IMR-90 (cell line): ENCODE measurements around the gene FBXL20. TPM values are rescaled to one million over a fixed set of nuclear protein-coding genes. Genes with fewer than 3 reads are reported as not detected.

Experiments used
- ATAC-seq: fragments of 200-7000 bp; cut with Tn5 transposase; 2 replicates; pipeline ENCODE4 v1.9.1; 2020; ENCODE audit warnings: low read depth, mild to moderate bottlenecking, moderate library complexity
- BruUV-seq: library from RNA; stranded (reverse); fragments of 400-500 nt; replicated peaks from 2 replicates; lab custom pipeline; 2021; lab: Mats Ljungman, UMichigan
- CTCF ChIA-PET: fragments of 300-600 bp; formaldehyde crosslinking; extraction: SDS; loops from one replicate; lab custom pipeline; 2021; ENCODE audit warnings: antibody characterized with exemption; lab: Yijun Ruan, JAX
- POLR2A ChIA-PET: fragments of 300-600 bp; sonication (Branson Sonifier 250); formaldehyde crosslinking; loops from one replicate; lab custom pipeline; 2022; ENCODE audit warnings: antibody characterized with exemption; ENCODE audit not compliant: unreplicated experiment; lab: Charles Lee
- DNase-seq: peaks from one replicate; pipeline ENCODE4 v3.0.0; 2013
- H2AFZ ChIP-seq: replicated peaks from 2 replicates; pipeline ENCODE3; 2013; ENCODE audit warnings: low read length, mild to moderate bottlenecking; ENCODE audit not compliant: poor library complexity
- H2AK5ac ChIP-seq: 2 replicates; pipeline ENCODE4 v1.6.1; 2013; ENCODE audit warnings: low read depth, low read length, inconsistent platforms
- H2AK9ac ChIP-seq: replicated peaks from 2 replicates; pipeline ENCODE3; 2013; ENCODE audit warnings: mild to moderate bottlenecking, low read depth, low read length, moderate library complexity; ENCODE audit not compliant: poor library complexity
- H2BK120ac ChIP-seq: 2 replicates; pipeline ENCODE4 v1.6.1; 2013; ENCODE audit warnings: low read depth, low read length, inconsistent platforms
- H2BK15ac ChIP-seq: 3 replicates; pipeline ENCODE4 v1.6.1; 2013; ENCODE audit warnings: low read depth, low read length, inconsistent platforms
- H2BK20ac ChIP-seq: 2 replicates; pipeline ENCODE4 v1.6.1; 2013; ENCODE audit warnings: low read depth, mild to moderate bottlenecking, inconsistent platforms, low read length, moderate library complexity
- H2BK5ac ChIP-seq: 2 replicates; pipeline ENCODE4 v1.6.1; 2013; ENCODE audit warnings: mild to moderate bottlenecking, low read depth, low read length, inconsistent platforms; ENCODE audit not compliant: poor library complexity, severe bottlenecking
- H3K14ac ChIP-seq: replicated peaks from 2 replicates; pipeline ENCODE4 v1.6.1; 2013; ENCODE audit warnings: low read depth, low read length, inconsistent platforms
- H3K18ac ChIP-seq: 2 replicates; pipeline ENCODE4 v1.6.1; 2013; ENCODE audit warnings: low read depth, low read length, control low read depth
- H3K23ac ChIP-seq: 2 replicates; pipeline ENCODE4 v1.6.1; 2013; ENCODE audit warnings: low read depth, low read length, inconsistent platforms
- H3K27ac ChIP-seq: 2 replicates; pipeline ENCODE4 v1.5.1; 2013; ENCODE audit warnings: mild to moderate bottlenecking, control low read depth, low read length; ENCODE audit not compliant: insufficient read depth
- H3K27me3 ChIP-seq: 2 replicates; pipeline ENCODE4 v1.6.1; 2013; ENCODE audit warnings: low read length; ENCODE audit not compliant: control insufficient read depth, insufficient read depth
- H3K36me3 ChIP-seq: 2 replicates; pipeline ENCODE4 v1.6.1; 2013; ENCODE audit warnings: low read length, mixed read lengths; ENCODE audit not compliant: control insufficient read depth, insufficient read depth
- H3K4ac ChIP-seq: 2 replicates; pipeline ENCODE4 v1.6.1; 2013; ENCODE audit warnings: low read depth, low read length, inconsistent platforms
- H3K4me1 ChIP-seq: 2 replicates; pipeline ENCODE4 v1.6.1; 2013; ENCODE audit warnings: low read length, mixed read lengths; ENCODE audit not compliant: control insufficient read depth, insufficient read depth
- H3K4me2 ChIP-seq: 2 replicates; pipeline ENCODE4 v1.6.1; 2013; ENCODE audit warnings: low read depth, mild to moderate bottlenecking, control low read depth, low read length, moderate library complexity
- H3K4me3 ChIP-seq: 2 replicates; pipeline ENCODE4 v1.5.1; 2013; ENCODE audit warnings: low read depth, mild to moderate bottlenecking, control low read depth, low read length, moderate library complexity; ENCODE audit not compliant: insufficient read depth
- H3K56ac ChIP-seq: 2 replicates; pipeline ENCODE4 v1.6.1; 2013; ENCODE audit warnings: low read length, inconsistent platforms; ENCODE audit not compliant: insufficient read depth; ENCODE audit errors: extremely low read depth
- H3K79me1 ChIP-seq, 2 experiments: 2 replicates each; pipeline ENCODE4 v1.6.1; 2013; ENCODE audit warnings: low read length in 2 of 2, inconsistent platforms in 1 of 2, low read depth in 1 of 2
- H3K9ac ChIP-seq: 2 replicates; pipeline ENCODE4 v1.6.1; 2013; ENCODE audit warnings: low read depth, low read length, control low read depth
- H3K9me1 ChIP-seq: 2 replicates; pipeline ENCODE4 v1.6.1; 2013; ENCODE audit warnings: low read length, inconsistent platforms; ENCODE audit not compliant: insufficient read depth
- H3K9me3 ChIP-seq: 2 replicates; pipeline ENCODE4 v1.6.1; 2013; ENCODE audit warnings: low read length; ENCODE audit not compliant: control insufficient read depth, insufficient read depth
- H4K20me1 ChIP-seq: 2 replicates; pipeline ENCODE4 v1.6.1; 2013; ENCODE audit warnings: low read length, inconsistent platforms; ENCODE audit not compliant: insufficient read depth
- H4K5ac ChIP-seq: 2 replicates; pipeline ENCODE4 v1.6.1; 2013; ENCODE audit warnings: mild to moderate bottlenecking, low read depth, low read length, control low read depth
- H4K8ac ChIP-seq, 2 experiments: 2 replicates each; pipeline ENCODE4 v1.6.1; 2013; ENCODE audit warnings: low read depth in 2 of 2, low read length in 2 of 2, control low read depth in 1 of 2, inconsistent platforms in 1 of 2
- H4K91ac ChIP-seq: 2 replicates; pipeline ENCODE4 v1.6.1; 2013; ENCODE audit warnings: low read depth, low read length, inconsistent platforms; ENCODE audit not compliant: insufficient read depth
- CEBPB ChIP-seq: IDR thresholded peaks from 2 replicates; pipeline ENCODE4 v1.6.1; 2012; ENCODE audit warnings: low read depth, low read length, improper control_type of control experiment
- CTCF ChIP-seq: conservative IDR thresholded peaks from 2 replicates; pipeline ENCODE4 v1.5.1; 2012; ENCODE audit warnings: mild to moderate bottlenecking, low read depth, low read length, improper control_type of control experiment
- ELK1 ChIP-seq: fragments of 150-350 bp; IDR thresholded peaks from 2 replicates; pipeline ENCODE4 v1.6.1; 2016; ENCODE audit warnings: low read depth, mild to moderate bottlenecking, low read length, moderate library complexity, borderline replicate concordance
- FOS ChIP-seq: fragments of 150-350 bp; IDR thresholded peaks from 2 replicates; pipeline ENCODE4 v1.6.1; 2016; ENCODE audit warnings: low read depth, low read length
- MAFK ChIP-seq: IDR thresholded peaks from 2 replicates; pipeline ENCODE4 v1.6.1; 2012; ENCODE audit warnings: low read depth, low read length, improper control_type of control experiment
- MAZ ChIP-seq: IDR thresholded peaks from 2 replicates; pipeline ENCODE4 v1.6.1; 2012; ENCODE audit warnings: low read depth, mild to moderate bottlenecking, low read length, improper control_type of control experiment, moderate library complexity, borderline replicate concordance
- MXI1 ChIP-seq: IDR thresholded peaks from 2 replicates; pipeline ENCODE4 v1.6.1; 2012; ENCODE audit warnings: low read depth, mild to moderate bottlenecking, low read length, moderate library complexity, borderline replicate concordance
- NFE2L2 ChIP-seq: fragments of 150-350 bp; IDR thresholded peaks from 2 replicates; pipeline ENCODE4 v1.6.1; 2016; ENCODE audit warnings: low read depth, mild to moderate bottlenecking, low read length
- POLR2A ChIP-seq: IDR thresholded peaks from 2 replicates; pipeline ENCODE4 v1.6.1; 2012; ENCODE audit warnings: mild to moderate bottlenecking, low read depth, low read length
- RCOR1 ChIP-seq: IDR thresholded peaks from 2 replicates; pipeline ENCODE4 v1.6.1; 2012; ENCODE audit warnings: mild to moderate bottlenecking, low read length, improper control_type of control experiment; ENCODE audit not compliant: insufficient replicate concordance
- RFX5 ChIP-seq: IDR thresholded peaks from 2 replicates; pipeline ENCODE4 v1.8.0; 2012; ENCODE audit warnings: low read depth, mild to moderate bottlenecking, low read length, moderate library complexity
- SMC3 ChIP-seq: fragments of 150-350 bp; IDR thresholded peaks from 2 replicates; pipeline ENCODE4 v1.6.1; 2016; ENCODE audit warnings: low read depth, mild to moderate bottlenecking, antibody characterized with exemption, low read length, moderate library complexity
- USF2 ChIP-seq: fragments of 150-350 bp; IDR thresholded peaks from 2 replicates; pipeline ENCODE4 v1.6.1; 2017; ENCODE audit warnings: mild to moderate bottlenecking, antibody characterized with exemption, low read length, low read depth
- WGBS, 2 experiments: methylation state at CpG; one replicate each; pipeline versions ENCODE4 v1.1.5 to v1.1.7; 2013; ENCODE audit warnings: missing lambda C conversion rate in 2 of 2; ENCODE audit not compliant: insufficient read length in 1 of 2; ENCODE audit errors: extremely low coverage in 2 of 2; 5-methylcytosine and 5-hydroxymethylcytosine counted together
- dilution Hi-C: fragments of 300-500 bp; cut with HindIII; formaldehyde crosslinking; loops from one replicate; pipeline ENCODE4 v1.14.3; 2018; ENCODE audit warnings: low sequenced_read_pairs; ENCODE audit not compliant: unreplicated experiment
- in situ Hi-C: fragments of 300-500 bp; cut with MboI; formaldehyde crosslinking; loops from 3 replicates; pipeline ENCODE4 v1.14.3; 2019; ENCODE audit warnings: low sequenced_read_pairs, inconsistent platforms, mixed read lengths
- intact Hi-C: fragments of 100-400 bp; cut with micrococcal nuclease; formaldehyde crosslinking; loops from 2 replicates; pipeline ENCODE4 v1.10.0; 2022
- polyA plus RNA-seq, 3 experiments: library from polyadenylated mRNA; depleted of rRNA; stranded (reverse); fragments of >200 nt; gene quantifications; 2 replicates each; pipeline ENCODE4 v1.2.3, GENCODE V29; 2012; ENCODE audit warnings: low replicate concordance in 1 of 3
- total RNA-seq: library from RNA; depleted of rRNA; stranded (reverse); fragments of >200 nt; gene quantifications from 2 replicates; pipeline ENCODE4 v1.2.3, GENCODE V29; 2012

The FBXL20 gene
- total and polyA plus RNA-seq, 2 of the 4 experiments (the other 2 are of a cell fraction) = 4.1 to 13.8 TPM

- dilution Hi-C loops = no loop called here
- Histone ChIP-seq H2BK15ac (no peak overlapping the region), H3K56ac (no peak overlapping the region), H3K23ac (no peak overlapping the region), H3K9me1 (peaks cover 4% of the 10 kb centered on the region; the same call in 1 of the 2 replicates), H2AK9ac (no peak overlapping the region), H4K91ac (no peak overlapping the region), H3K27me3 (no peaks in the 10 kb centered on the region), H3K4me1 (peaks cover 3% of the 10 kb centered on the region), H3K27ac (no peak overlapping the region), H2BK20ac (no peak overlapping the region), H2BK120ac (no peak overlapping the region), H3K14ac (no peak overlapping the region), H3K36me3 (no peaks in the 10 kb centered on the region), H4K8ac (no peak overlapping the region), H2AFZ (no peak overlapping the region), H4K5ac (no peak overlapping the region), H2BK5ac (no peak overlapping the region), H3K9me3 (no peaks in the 10 kb centered on the region), H3K18ac (no peak overlapping the region), H3K4me3 (no peak overlapping the region), H3K4me2 (no peak overlapping the region), H3K79me1 (peaks cover 22 to 26% of the 10 kb centered on the region in 2 experiments), H3K4ac (no peak overlapping the region), H4K20me1 (peaks cover 10% of the 10 kb centered on the region; the same call in 1 of the 2 replicates), H3K9ac (no peak overlapping the region), H2AK5ac (no peak overlapping the region)
- ATAC-seq (no peak), DNase-seq (no peak)
- CTCF ChIA-PET = no interaction called here
- WGBS, 2 experiments = no CpG with 5 or more reads among the region's 1 CpG
- POLR2A ChIA-PET = no interaction called here
- no TSS peak for BruUV-seq
- TF ChIP-seq MAZ (no peak), FOS (no peak), ELK1 (no peak), POLR2A (no peak), MAFK (no peak), USF2 (no peak), MXI1 (no peak), RCOR1 (no peak), RFX5 (no peak), SMC3 (no peak), CTCF (no peak), CEBPB (no peak), NFE2L2 (no peak)
- intact Hi-C loops = no loop called here
- in situ Hi-C loops = no loop called here
Measured at GRCh38 chr17:39359994-39360393, 41.4 kb downstream of the FBXL20 start.
